Tibial nerve (tissue), 3 donors: Measurements from ENCODE around the gene SLC66A3.

Experiments used
- CTCF ChIP-seq, 5 experiments: fragments of 200-600 bp in 3 of 5; fragments of 450-650 bp in 2 of 5; sonication (generic) in 3 of 5; IDR thresholded peaks; one replicate each; pipeline ENCODE4 v1.5.1; 2016 to 2019; ENCODE audit warnings: antibody characterized with exemption in 5 of 5, mild to moderate bottlenecking in 3 of 5, moderate library complexity in 2 of 5
- POLR2A ChIP-seq, 2 donors: fragments of 450-650 bp; IDR thresholded peaks; one replicate each; pipeline ENCODE4 v1.6.1; 2017; ENCODE audit warnings: antibody characterized with exemption in 2 of 2, mild to moderate bottlenecking in 2 of 2, moderate library complexity in 2 of 2

GRCh38 chr2:11212645-11213044 lies 57.4 kb downstream of the SLC66A3 start:
- no peak for TF ChIP-seq POLR2A (IDR thresholded peaks at IDR 0.05)
- no peak for TF ChIP-seq CTCF (IDR thresholded peaks at IDR 0.05)
